Stimulated activated CD4-positive, alpha-beta T cell treated with anti-CD3 and anti-CD28 coated beads, TNF-alpha, amount 100 ng/mL, for 4 hours (primary cell): ENCODE data around the gene CHSY1.
"Not testable (repeated sequence)": the region's sequence is repeated elsewhere in the genome, so short reads cannot be mapped to it uniquely, and the experiment has no call there.

Experiments
- DNase-seq, 3 experiments: peaks; one replicate each; pipeline ENCODE4 v3.0.0-alpha.2; 2020; ENCODE audit warnings: low read depth in 3 of 3

The CHSY1 gene

DNA sequence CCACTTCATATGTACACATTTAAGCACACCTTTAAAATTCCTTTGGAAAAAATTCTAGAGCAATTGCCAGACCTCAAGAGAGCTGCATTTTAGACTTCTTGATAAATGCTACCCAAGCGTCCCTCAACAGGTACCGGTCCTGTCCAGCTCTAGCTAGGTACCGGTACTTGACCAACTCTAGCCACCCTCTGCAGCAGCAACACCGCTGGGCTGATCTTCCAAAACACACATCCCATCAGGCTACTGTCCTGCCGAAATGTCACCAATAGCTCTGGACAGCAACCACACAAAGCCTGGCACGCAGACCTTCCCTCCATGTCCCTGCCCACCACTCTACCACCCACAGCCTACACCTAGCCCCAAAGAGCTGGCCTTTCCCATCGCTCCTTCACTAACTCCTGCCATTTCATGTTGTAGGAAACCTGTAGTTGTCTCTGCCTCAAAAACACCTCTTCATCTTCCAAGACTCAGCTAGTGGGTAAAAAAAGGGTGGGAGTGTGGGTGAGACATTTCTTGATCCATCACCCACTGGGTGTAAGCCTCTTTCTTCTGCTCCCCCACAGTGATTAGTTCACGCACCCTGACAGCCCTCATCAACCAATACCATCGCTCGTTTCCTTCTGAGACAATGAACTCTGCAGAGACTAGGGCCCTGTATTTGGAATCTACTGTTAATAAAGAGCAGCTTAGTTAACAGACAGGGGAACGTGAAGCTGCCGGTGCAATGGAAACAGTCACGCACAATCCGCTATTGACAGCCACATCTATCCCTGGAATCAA is 6.8 kb downstream of the CHSY1 start:
- DNase-seq = no peak

DNA sequence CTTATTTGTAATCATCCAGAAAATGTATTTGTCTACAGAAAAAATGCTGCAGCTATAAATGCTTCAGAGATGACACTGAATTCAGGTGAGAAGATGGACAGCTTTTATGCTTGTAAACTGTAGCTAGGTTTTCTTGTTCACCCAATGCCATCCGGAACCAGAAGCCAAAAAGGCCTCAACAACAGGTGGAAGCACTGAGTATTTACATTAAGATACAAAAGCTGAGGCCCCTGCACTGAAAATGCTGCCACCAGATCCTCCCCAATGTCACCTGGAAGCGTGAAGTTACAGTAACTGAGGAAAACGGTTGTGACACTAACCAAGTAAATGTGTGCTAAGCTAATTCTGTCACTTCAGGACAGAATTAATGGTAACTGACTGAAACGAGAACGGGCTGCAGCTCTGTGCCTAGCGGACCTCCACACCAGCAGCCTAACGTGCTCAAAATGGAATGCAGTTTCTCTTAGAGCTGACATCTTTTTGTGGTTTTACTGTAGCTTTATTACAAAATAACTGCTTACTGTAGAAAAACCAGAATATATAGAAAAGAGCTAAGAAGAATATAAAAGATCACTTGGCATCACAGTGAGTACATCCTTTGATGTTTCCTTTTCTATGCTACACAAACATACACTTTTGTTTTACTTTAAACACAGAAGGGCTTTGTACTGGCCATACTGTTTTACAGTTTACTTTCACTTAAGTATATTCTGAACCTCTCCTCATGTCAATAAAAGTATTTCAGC is 7.6 kb downstream of the CHSY1 start:
- no peak for DNase-seq

DNA sequence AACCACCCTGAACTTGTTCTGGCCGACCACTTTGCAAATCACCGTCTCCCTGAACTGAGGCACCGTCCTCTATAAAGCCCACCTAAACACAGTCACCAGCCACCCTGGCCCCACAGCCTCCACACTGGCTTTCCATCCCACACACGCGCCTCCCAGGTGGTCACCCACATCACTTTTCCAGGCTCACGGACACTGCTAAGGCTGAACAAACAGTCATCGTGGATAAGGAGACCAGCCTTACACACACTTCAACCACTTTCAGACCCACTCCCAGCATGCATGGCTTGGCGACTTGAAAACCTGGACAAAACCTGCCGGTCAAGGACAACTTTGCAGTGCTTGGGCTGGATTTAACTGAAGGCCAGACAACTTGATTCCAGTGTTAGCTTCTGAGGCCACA is 8.4 kb downstream of the CHSY1 start:
- DNase-seq = no peak

DNA sequence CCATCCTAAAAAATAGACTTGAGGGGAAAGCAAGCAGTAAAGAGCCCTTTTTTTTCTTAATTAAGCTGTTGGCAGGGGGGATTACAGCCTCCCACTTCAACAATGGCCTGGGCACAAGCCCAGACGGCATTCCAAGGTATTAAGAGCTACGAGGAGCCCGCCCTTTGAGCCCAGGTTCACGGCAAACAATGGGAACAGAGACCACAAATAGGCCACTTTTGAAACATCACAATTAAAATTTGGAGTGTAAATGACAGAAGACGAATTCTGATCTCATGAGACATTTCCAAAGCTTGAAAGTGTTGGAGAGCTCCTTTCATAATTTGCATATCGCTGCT is 8.9 kb downstream of the CHSY1 start:
- DNase-seq = no peak

DNA sequence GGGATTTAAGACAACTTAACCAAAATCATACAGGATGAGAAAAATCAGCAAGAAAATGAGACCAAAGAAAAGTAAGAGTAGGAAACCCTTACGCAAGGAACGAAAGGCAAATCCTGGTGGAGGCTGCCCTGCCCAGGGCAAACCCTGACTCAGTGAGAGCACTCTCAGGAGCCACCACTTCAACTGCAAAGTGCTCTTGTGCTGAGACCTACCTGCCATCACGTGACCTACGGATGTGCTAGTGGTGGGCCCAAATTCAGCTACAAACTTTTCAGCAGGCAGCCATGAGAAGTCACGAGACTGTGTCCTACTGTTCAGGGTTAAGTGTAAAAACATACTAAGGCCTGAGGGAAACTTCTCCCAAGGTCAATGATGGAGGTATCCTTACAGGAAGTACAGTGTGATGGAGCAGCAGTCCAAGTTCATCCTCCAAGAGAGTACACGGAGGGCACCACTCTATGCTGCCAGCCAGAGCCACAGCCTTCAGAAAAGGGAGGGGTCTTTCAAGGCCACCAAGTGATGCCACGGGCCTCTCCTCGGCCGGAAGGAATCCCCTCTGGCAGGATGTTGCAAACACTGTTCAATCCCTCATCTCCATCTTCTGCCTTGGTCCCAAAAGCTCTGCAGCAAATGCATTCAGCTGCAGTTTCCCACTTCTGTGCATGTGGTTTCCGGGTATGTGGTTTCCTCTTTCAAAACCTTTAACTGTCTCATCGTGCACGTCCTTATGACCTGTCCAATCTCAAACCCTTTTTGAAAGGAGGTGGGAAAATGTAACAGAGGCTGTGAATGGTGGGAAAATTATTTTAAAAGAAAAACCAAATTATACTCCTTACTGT is 9.5 kb downstream of the CHSY1 start:
- no peak for DNase-seq

DNA sequence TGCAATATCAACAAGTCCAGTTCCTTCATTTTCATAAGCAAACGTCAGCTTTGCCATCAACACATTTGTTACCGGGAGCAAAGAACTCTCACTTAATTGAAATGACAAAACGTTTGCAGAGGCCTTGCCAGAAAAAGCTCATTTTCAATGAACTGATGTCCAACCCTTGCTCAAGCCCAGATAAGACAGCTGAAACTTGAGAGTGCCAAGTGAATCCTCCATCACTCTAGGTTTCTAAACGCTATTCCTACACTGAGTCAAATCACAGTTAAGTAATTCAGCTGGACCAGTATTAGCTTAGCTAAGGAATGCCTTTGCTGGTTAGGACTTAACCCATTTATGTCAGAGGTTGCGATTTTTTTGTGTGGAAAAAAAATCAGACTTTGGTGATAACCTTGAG is 11.5 kb downstream of the CHSY1 start:
- no peak for DNase-seq

DNA sequence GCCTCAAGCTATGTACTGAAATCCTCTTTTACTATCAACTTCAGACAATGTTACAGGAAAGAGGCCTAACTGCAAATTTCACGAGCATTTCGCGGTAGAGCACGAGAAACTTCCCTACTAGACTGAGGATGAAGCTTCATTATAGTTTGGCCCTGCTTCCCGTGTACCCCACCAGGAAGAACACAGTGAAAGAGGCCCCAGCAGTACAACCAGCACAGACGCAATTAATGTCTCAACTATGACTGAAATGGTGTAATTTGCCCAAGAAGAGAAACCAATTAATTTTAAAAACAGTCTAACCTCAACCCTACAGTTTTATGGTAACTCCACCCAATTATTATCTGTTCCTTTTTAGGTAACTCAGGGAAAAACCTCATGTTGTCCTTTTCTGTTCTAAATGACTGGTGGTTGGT is 12.1 kb downstream of the CHSY1 start:
- DNase-seq = no peak

DNA sequence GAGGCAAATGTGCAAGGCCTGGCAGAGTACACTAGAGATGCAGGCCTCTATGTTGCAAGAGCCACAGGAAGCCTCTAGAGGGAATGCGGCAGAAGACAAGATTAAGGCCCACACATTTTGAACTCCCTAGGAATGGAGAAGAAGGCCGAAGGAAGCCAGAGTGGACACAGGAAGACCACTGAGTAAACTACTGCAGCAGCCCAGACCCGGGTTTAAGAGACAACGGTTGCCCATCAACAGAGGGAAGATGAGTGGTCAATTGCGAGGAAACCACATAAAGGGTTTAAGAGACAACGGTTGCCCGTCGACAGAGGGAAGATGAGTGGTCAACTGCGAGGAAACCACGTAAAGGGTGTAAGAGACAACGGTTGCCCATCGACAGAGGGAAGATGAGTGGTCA is 14.6 kb downstream of the CHSY1 start:
- DNase-seq = no peak

DNA sequence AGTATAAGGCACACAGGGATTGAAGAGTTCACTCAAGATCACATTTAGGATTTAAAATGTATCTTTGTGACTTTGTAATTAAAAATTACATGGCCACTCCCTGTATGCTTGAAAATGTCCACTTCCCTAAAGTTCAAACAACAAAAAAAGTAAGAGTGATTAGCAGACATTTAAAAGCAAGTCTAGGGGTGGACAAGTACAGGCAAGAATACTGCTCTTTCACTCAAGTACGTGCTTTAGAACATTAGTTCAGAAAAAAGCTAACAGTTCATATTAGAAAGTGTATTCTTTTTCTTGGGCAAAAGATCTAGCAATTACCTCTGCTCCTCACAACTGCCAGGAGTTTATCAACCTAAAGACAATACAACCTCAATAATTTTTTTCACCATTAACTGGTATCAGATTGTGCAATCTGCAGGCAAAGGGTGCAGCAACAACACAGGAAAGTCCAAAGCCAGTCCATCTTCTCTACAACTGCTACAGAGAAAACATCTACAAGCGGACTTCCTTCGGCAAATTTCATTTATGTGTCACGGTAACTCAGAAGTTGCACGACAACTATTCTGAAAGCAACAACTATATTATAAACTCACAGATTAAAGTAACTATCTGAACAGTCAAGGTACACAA is 18.1 kb downstream of the CHSY1 start:
- DNase-seq = no peak

DNA sequence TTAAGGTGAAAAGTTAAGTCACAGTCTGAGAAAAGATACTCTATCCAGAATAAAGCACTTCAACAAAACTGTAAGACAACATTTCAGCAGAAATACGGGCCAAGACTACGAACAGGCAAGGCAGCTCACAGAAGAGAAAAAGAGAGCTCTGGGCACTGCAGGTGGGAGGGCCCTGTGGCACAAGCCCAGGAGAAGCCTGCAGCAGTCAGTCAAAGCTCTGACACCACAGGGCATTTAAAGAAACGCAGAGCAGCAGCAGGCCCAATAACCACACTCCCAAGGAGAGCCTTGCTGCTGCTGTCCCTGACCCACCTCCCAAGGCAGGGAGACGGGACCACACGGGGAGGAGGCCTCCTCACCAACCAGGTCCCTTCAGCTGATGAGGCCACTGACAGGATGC is 19.2 kb downstream of the CHSY1 start:
- no peak for DNase-seq

DNA sequence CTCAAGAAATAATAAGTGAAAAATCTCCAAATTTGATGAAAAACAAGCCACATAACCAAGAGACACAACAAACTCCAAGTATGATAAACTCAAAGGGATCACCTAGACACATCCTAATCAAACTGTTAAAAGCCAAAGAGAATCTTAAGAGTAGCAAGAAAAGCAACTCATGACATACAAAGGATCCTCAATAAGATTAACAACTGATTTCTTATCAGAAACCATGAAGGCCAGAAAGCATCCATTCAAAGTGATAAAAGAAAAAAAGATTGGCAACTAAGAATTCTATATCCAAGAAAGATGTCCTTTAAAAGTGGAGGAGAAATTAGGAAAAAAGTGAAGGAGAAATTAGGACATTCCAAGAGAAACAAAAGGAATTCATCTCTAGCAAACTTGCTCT is 23.5 kb downstream of the CHSY1 start:
- DNase-seq = no peak

DNA sequence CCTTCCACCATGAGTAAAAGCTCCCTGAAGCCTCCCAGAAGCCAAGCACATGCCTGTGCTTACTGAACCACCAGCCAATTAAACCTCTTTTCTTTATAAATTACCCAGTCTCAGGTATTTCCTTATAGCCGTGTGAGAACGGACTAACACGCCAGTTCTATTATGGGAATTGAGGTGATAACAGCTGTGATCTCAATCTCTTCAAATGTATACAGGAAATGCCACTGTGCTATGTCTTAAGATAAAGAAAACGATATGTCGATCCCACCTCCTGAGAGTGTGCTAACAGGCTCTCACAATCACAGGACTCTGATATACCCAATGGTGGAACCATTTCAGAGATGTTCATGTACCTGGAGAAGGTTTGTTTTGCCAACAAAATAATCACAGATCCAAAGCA is 26.2 kb downstream of the CHSY1 start:
- DNase-seq = no peak

DNA sequence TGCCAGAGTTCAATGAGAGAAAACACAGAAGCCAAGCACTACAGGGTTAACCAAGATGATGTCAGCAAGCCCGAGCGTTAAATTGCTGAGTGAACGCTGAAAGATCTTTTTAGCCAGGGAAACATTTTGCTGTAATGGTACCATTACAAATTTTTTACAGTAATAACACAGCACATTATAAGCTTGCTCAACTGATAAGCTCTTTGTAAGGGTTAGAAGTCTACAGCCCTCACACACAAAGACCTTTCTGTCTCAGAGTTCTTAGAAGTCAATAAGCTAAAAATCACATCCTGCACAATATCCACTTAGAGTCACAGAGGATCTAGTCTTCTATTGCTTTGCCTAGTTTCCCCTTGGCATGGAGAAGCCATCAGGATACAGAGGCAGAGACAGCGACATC is 29.9 kb downstream of the CHSY1 start:
- DNase-seq = no peak

DNA sequence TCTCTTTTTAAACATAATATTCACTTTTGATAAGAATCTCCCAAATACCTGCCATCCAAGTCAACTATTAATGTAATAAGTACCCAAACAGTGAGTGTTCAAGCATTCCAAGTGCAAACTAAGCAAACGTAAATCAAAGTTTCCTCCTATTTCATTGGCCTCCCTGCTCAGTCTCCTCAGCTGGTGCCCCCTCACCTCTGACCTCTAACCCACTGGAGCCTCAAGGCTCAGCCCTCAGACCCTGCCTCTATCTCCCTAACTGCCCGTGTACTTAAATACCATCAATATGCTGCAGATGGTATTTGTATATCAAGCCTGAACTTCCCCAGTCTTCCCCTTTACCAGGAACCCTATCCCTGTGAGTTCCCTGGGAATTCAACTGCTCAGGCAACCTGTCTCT is 31.8 kb downstream of the CHSY1 start:
- DNase-seq = no peak

DNA sequence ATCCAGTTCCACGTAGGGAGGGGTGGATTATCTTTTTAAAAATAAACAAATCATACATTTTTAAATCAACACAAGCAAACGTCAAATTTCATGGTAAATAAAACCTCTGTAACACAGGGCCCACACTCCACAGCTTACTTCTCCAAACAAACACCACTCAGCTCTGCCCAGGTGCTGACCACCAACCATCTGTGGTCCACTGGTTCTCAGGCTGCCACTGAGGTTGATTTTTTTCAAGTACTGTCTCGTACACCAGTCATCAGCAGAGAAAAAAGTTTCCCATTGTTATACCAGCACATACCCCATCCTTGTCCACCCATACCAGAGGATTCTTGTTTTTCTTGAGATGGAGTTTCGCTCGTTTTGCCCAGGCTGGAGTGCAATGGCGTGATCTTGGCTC is 32.4 kb downstream of the CHSY1 start:
- no peak for DNase-seq

DNA sequence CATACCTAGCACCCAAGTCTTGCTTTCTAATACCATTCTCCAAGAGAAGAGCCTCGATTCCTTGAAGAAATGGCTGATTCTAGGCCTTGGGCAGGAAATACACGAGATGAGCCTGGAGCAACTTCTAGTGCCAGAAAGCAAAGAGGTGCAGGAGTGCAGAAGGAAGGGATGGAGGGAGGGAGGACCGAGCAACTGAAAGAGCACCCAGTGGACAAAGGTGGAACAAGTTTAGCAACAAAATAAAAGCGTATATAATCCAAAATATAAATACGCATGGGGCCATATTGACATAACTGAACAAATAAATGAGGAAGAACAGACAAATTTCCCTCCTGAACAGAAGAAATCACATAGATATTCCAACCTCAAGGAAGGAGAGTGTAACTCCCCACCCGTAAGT is 34.4 kb downstream of the CHSY1 start:
- no peak for DNase-seq

DNA sequence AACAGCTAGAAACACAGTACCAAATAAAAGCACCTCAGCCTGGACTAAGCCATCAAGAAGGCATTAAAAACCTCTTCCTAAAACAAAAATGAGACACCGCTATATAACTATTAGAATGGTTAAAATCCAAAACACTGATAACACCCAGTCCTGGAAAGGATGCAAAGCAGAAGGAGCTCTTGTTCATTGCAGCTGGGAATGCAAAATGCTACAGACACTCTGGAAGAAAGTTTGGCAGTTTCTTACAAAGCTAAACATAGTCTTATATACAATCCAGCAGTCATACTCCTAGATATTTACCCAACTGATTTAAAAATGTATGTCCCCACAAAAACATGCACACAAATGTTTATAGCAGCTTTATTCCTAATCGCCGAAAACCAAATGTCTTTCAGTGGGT is 35.7 kb downstream of the CHSY1 start:
- no peak for DNase-seq

DNA sequence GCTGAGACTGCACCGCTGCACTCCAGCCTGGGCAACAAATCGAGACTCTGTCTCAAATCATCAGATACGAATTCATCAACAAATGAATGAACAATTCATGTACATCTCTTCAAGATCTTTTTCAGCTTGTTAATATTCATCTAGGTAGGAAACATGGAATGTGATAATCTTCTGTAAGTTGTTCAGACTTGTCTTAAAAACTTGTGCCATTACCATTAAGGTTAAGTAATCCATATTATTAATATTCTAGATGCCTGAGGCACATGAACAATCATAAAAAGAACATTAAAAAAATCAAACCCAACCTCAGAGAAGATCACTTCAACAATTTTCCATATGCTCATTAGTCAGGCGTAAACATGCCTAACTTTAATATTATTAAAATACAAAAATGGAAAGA is 36.2 kb downstream of the CHSY1 start:
- no peak for DNase-seq

DNA sequence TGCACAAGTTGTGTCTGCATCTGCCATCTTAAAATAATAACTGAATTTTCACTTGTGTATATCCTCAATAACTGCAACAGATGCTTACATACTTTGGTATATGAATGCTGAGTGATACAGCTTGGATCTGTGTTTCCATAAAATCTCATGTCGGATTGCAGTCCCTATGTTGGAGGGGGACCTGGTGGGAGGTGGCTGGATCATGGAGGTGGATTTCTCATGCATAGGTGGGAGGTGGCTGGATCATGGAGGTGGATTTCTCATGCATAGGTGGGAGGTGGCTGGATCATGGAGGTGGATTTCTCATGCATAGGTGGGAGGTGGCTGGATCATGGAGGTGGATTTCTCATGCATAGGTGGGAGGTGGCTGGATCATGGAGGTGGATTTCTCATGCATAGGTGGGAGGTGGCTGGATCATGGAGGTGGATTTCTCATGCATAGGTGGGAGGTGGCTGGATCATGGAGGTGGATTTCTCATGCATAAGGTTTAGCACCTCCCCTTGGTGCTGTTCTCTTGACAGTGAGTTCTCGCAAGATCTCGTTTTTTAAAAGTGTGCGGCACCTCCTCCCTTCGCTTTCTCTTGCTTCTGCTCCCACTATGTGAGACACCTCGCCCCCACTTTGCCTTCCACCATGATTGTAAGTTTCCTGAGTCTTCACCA is 37.3 kb downstream of the CHSY1 start:
- not testable (repeated sequence) for DNase-seq

DNA sequence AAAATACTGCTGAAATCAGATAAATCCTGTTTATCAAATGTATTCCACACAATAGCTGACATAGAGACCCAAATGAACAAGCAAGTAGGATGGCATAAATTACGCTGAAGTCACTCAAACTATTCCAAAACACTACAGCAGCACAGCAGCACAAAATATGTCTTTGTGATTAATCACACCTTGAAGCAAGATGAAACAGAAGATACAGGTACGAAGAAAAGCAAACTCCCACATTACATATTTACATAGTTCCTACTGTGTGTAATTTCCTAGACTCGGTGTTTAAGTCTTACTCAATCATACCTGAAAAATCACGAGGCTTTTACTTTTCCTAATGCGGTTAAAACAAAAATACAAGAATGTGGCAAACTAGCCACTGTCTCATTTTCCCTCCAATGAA is 38.3 kb downstream of the CHSY1 start:
- no peak for DNase-seq

DNA sequence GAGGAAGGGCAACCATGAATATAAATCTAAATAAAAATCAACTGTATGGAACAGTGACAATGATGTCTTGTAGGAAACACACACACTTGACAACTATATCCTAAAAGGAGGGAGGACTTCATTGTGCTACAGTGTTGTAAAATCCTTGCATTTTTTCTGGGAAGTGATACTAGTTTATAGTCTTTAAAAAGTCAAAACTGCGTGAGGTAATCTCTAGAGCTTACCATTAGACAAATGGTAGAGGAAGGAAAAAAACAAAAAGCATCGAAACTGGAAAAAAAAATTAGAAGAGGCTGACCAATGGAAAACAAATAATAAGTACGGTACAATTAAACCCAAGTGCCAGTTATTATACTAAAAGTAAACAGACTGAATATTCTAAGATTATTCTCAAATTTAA is 38.7 kb downstream of the CHSY1 start:
- no peak for DNase-seq

DNA sequence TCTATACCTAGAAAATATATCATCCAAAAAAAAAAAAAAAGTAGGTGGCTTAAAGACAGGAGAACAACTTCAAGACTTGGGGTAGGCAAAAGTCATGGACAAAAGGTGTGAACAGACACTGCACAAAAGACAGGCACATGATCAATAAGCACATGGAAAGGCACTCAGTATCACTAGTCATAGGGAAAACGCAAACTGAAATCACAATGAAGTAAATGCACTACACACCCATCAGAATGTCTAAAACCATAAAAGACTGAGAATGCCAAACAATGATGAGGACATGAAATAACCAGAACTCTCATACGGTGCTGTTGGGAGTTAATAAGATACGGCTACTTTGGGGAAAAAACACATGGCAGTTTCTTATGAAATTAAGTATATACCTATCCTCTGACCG is 40.0 kb downstream of the CHSY1 start:
- no peak for DNase-seq
